Transverse colon (tissue), 4 donors: ENCODE data around the gene NRCAM. TPM values are rescaled to one million over a fixed set of nuclear protein-coding genes. Genes with fewer than 3 reads are reported as not detected.

Experiments
- DNase-seq: peaks from one replicate; pipeline ENCODE4 v3.0.0-alpha.2; 2019
- H3K27ac ChIP-seq, 4 donors: fragments of 200-600 bp; sonication (generic); 2 replicates each; pipeline ENCODE4 v1.5.1; 2016 to 2018; ENCODE audit warnings: inconsistent platforms in 4 of 4
- H3K27me3 ChIP-seq: fragments of 200-600 bp; sonication (generic); 2 replicates; pipeline ENCODE4 v1.5.1; 2017; ENCODE audit warnings: inconsistent platforms
- H3K36me3 ChIP-seq, 4 donors: fragments of 200-600 bp; sonication (generic); 2 replicates each; pipeline ENCODE4 v1.5.1; 2017 to 2019; ENCODE audit warnings: inconsistent platforms in 4 of 4
- H3K4me1 ChIP-seq, 4 donors: fragments of 200-600 bp; sonication (generic); 2 replicates each; pipeline ENCODE4 v1.5.1; 2017 to 2020; ENCODE audit warnings: inconsistent platforms in 4 of 4
- H3K4me3 ChIP-seq, 4 donors: fragments of 200-600 bp; sonication (generic); 1 replicate in 1 of 4; 2 replicates in 3 of 4; pipeline versions ENCODE4 v1.5.1 to v1.6.1; 2017 to 2019; ENCODE audit warnings: inconsistent platforms in 4 of 4
- H3K9me3 ChIP-seq, 2 donors: fragments of 200-600 bp; sonication (generic); 2 replicates each; pipeline ENCODE4 v1.5.1; 2017 to 2019; ENCODE audit warnings: inconsistent platforms in 2 of 2
- CTCF ChIP-seq, 5 experiments: fragments of 200-600 bp in 3 of 5; fragments of 450-650 bp in 2 of 5; sonication (generic) in 3 of 5; IDR thresholded peaks; 1 replicate in 2 of 5; 2 replicates in 3 of 5; pipeline ENCODE4 v1.5.1; 2016 to 2017; ENCODE audit warnings: antibody characterized with exemption in 5 of 5, inconsistent platforms in 3 of 5, mild to moderate bottlenecking in 2 of 5, moderate library complexity in 1 of 5
- EP300 ChIP-seq: sonication (generic); formaldehyde crosslinking; IDR thresholded peaks from one replicate; pipeline ENCODE4 v1.6.1; 2017; ENCODE audit warnings: antibody characterized with exemption, low read depth
- POLR2A ChIP-seq: fragments of 450-650 bp; IDR thresholded peaks from one replicate; pipeline ENCODE4 v1.6.1; 2016; ENCODE audit warnings: antibody characterized with exemption, mild to moderate bottlenecking, moderate library complexity
- POLR2AphosphoS5 ChIP-seq, 3 donors: sonication (generic); formaldehyde crosslinking; IDR thresholded peaks; one replicate each; pipeline ENCODE4 v1.6.1; 2016; ENCODE audit warnings: antibody characterized with exemption in 3 of 3
- WGBS, 2 donors: methylation state at CpG; one replicate each; pipeline ENCODE4 v1.1.5; 2018; ENCODE audit warnings: low coverage in 1 of 2; 5-methylcytosine and 5-hydroxymethylcytosine counted together
- in situ Hi-C, 4 donors: fragments of 200-750 bp; cut with MboI; loops; one replicate each; pipeline versions ENCODE4 v1.15.0 to v1.15.1; 2017; ENCODE audit warnings: low sequenced_read_pairs in 3 of 4, low pct_ligation_motif_present in 1 of 4, low pct_unique_long_range_greater_than_20kb in 1 of 4
- intact Hi-C: fragments of 100-400 bp; cut with DNase I; formaldehyde crosslinking; loops from one replicate; pipeline ENCODE4 v1.15.1; 2023; ENCODE audit warnings: low total_unique reads
- total RNA-seq, 4 donors: library from RNA; depleted of rRNA; stranded (reverse); fragments of >200 nt; gene quantifications; one replicate each; pipeline ENCODE4 v1.1.0, GENCODE V29; 2016

Gene NRCAM
- total RNA-seq, 4 donors from 2014 or later, result 0.60 to 2.5 (median 1.8) TPM

DNA sequence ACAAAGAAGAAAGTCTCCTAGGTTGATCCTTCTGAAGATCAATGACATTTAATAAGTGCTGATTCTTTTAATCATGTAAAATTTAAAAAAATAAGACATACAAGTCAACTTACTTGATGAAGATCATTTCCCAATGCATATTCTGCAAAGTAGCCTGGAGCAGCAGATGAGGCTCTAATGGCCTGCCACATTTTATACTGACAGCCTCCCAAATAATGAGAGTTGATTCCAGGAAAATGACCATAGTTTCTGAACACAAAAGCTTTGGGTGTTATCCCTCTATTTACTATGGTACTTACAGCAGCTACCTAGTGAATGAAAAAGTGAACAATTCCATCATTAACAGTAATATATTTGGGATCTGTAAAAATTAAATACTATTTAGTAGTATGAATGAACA is 31.4 kb upstream of the NRCAM start:
- no peak for DNase-seq
- Histone ChIP-seq H3K27me3 (no peaks in the 10 kb centered on the region), H3K27ac (no peak overlapping the region), H3K9me3 (no peaks in the 10 kb centered on the region), H3K4me3 (no peak overlapping the region), H3K36me3 (peaks cover 0 to 34% (median 14%) of the 10 kb centered on the region in 4 donors), H3K4me1 (no peaks in the 10 kb centered on the region)
- TF ChIP-seq POLR2AphosphoS5 (IDR thresholded peaks at IDR 0.05), result no peak
- TF ChIP-seq CTCF (IDR thresholded peaks at IDR 0.05), result no peak
- TF ChIP-seq EP300, result no peak
- TF ChIP-seq POLR2A, result no peak
- intact Hi-C loops (no loop called here), in situ Hi-C loops (loop anchor here in 3 of 4 donors (25.0 kb wide), 1 partner anchor 300 kb away; no protein-coding TSS in a partner anchor)

- peaks cover 0 to 34% (median 12%) of the 10 kb centered on the region in 4 donors for H3K36me3 ChIP-seq
- DNase-seq, result no peak
- no peak overlapping the region for H3K27ac ChIP-seq
- H3K4me3 ChIP-seq, result no peak overlapping the region
- no peaks in the 10 kb centered on the region for H3K9me3 ChIP-seq
- no peaks in the 10 kb centered on the region for H3K4me1 ChIP-seq
- no peaks in the 10 kb centered on the region for H3K27me3 ChIP-seq
- 85 to 89% methylated on average over 5 of the region's 5 CpGs for WGBS, 2 donors
- in situ Hi-C loops, result loop anchor here in 3 of 4 donors (25.0 kb wide), 1 partner anchor 299 kb away; no protein-coding TSS in a partner anchor
- TF ChIP-seq POLR2A, result no peak
- TF ChIP-seq CTCF (IDR thresholded peaks at IDR 0.05), result no peak
- TF ChIP-seq EP300, result no peak
- TF ChIP-seq POLR2AphosphoS5 (IDR thresholded peaks at IDR 0.05), result no peak
- intact Hi-C loops, result no loop called here
Observed at GRCh38 chr7:108486291-108486966, 30.2 kb upstream of the NRCAM start.

- WGBS, 2 donors, result 96 to 100% methylated on average over 1 of the region's 1 CpG
- in situ Hi-C loops, result loop anchor here in 3 of 4 donors (25.0 kb wide), 1 partner anchor 297 kb away; no protein-coding TSS in a partner anchor
Observed at GRCh38 chr7:108484137-108484536, 27.9 kb upstream of the NRCAM start.

GRCh38 chr7:108480311-108480710 is 24.1 kb upstream of the NRCAM start:
- no peak for TF ChIP-seq POLR2AphosphoS5 (IDR thresholded peaks at IDR 0.05)
- TF ChIP-seq POLR2A, result no peak
- no peak for TF ChIP-seq CTCF (IDR thresholded peaks at IDR 0.05)
- TF ChIP-seq EP300, result no peak
- Histone ChIP-seq H3K4me1 (no peaks in the 10 kb centered on the region), H3K27ac (no peak overlapping the region), H3K27me3 (no peaks in the 10 kb centered on the region), H3K4me3 (no peak overlapping the region), H3K36me3 (peaks cover 0 to 15% (median 4%) of the 10 kb centered on the region in 4 donors), H3K9me3 (no peaks in the 10 kb centered on the region)
- WGBS, 2 donors, result 95% methylated on average over 5 of the region's 5 CpGs
- in situ Hi-C loops (loop anchor here in 3 of 4 donors (25.0 kb wide), 1 partner anchor 293 kb away; no protein-coding TSS in a partner anchor), intact Hi-C loops (no loop called here)
- no peak for DNase-seq

More at GRCh38 chr7:108484137-108484536, 27.9 kb upstream of the NRCAM start:
- no peak for TF ChIP-seq CTCF (IDR thresholded peaks at IDR 0.05)
- no peak for TF ChIP-seq POLR2A
- no peak for TF ChIP-seq POLR2AphosphoS5 (IDR thresholded peaks at IDR 0.05)
- no peak for TF ChIP-seq EP300
- Histone ChIP-seq H3K4me1 (no peaks in the 10 kb centered on the region), H3K36me3 (peaks cover 0 to 22% (median 9%) of the 10 kb centered on the region in 4 donors), H3K4me3 (no peak overlapping the region), H3K27ac (no peak overlapping the region), H3K27me3 (no peaks in the 10 kb centered on the region), H3K9me3 (no peaks in the 10 kb centered on the region)
- intact Hi-C loops, result no loop called here
- no peak for DNase-seq
